Caco-2 (cell line): ENCODE data around the gene CA4. TPM values are rescaled to one million over a fixed set of nuclear protein-coding genes. Genes with fewer than 3 reads are reported as not detected.
"Not testable (repeated sequence)": the region's sequence is repeated elsewhere in the genome, so short reads cannot be mapped to it uniquely, and the experiment has no call there.

ENCODE experiments used
- BruUV-seq: library from RNA; stranded (reverse); fragments of 400-500 nt; replicated peaks from 2 replicates; lab custom pipeline; 2021; lab: Mats Ljungman, UMichigan
- CTCF ChIA-PET: fragments of 300-600 bp; sonication (Branson Sonifier 250); formaldehyde crosslinking; loops from one replicate; lab custom pipeline; 2022; ENCODE audit warnings: antibody characterized with exemption; lab: Charles Lee
- POLR2A ChIA-PET: fragments of 300-600 bp; sonication (Branson Sonifier 250); formaldehyde crosslinking; loops from one replicate; lab custom pipeline; 2022; ENCODE audit warnings: antibody characterized with exemption; lab: Charles Lee
- DNase-seq, 2 experiments: peaks; one replicate each; pipeline versions ENCODE4 v3.0.0 to v3.0.0-alpha.2; 2020 to 2022
- H3K27me3 ChIP-seq: replicated peaks from 2 replicates; pipeline ENCODE4 v1.6.0; 2011; ENCODE audit warnings: low read length; ENCODE audit not compliant: control insufficient read depth, insufficient read depth
- H3K36me3 ChIP-seq: 2 replicates; pipeline ENCODE4 v1.5.1; 2011; ENCODE audit warnings: low read length; ENCODE audit not compliant: control insufficient read depth, insufficient read depth
- H3K4me1 ChIP-seq: fragments of 250-450 bp; sonication (Bioruptor Pico); 2 replicates; pipeline ENCODE4 v1.5.1; 2020; ENCODE audit warnings: mild to moderate bottlenecking
- H3K4me3 ChIP-seq: 2 replicates; pipeline ENCODE4 v1.5.1; 2011; ENCODE audit warnings: low read depth, mild to moderate bottlenecking, control low read depth, low read length
- H3K9me3 ChIP-seq: fragments of 250-450 bp; sonication (Bioruptor Pico); 2 replicates; pipeline ENCODE4 v1.5.1; 2020; ENCODE audit warnings: mild to moderate bottlenecking, moderate library complexity
- H3K27ac Mint-ChIP-seq: one replicate; pipeline ENCODE4 v1.8.0; 2022; ENCODE audit warnings: mixed read lengths; ENCODE audit not compliant: unreplicated experiment
- H3K27me3 Mint-ChIP-seq: one replicate; pipeline ENCODE4 v1.8.0; 2022; ENCODE audit warnings: mixed read lengths; ENCODE audit not compliant: insufficient read depth, unreplicated experiment
- H3K36me3 Mint-ChIP-seq: one replicate; pipeline ENCODE4 v1.8.0; 2022; ENCODE audit warnings: mild to moderate bottlenecking, mixed read lengths; ENCODE audit not compliant: insufficient read depth, unreplicated experiment
- H3K4me1 Mint-ChIP-seq: one replicate; pipeline ENCODE4 v1.8.0; 2022; ENCODE audit warnings: low read depth, mixed read lengths; ENCODE audit not compliant: unreplicated experiment
- H3K4me3 Mint-ChIP-seq: one replicate; pipeline ENCODE4 v1.8.0; 2022; ENCODE audit warnings: mild to moderate bottlenecking, moderate library complexity, mixed read lengths; ENCODE audit not compliant: unreplicated experiment
- H3K9me3 Mint-ChIP-seq: one replicate; pipeline ENCODE4 v1.8.0; 2022; ENCODE audit warnings: mixed read lengths; ENCODE audit not compliant: unreplicated experiment
- intact Hi-C: fragments of 100-400 bp; cut with micrococcal nuclease; formaldehyde crosslinking; loops from one replicate; pipeline ENCODE4 v1.10.0; 2022; ENCODE audit not compliant: unreplicated experiment
- total RNA-seq: library from RNA; stranded (reverse); gene quantifications from 2 replicates; pipeline ENCODE4 v1.2.3, GENCODE V29; 2022
- TF ChIP-seq, protein P1 (sequence below), 2 experiments: fragments of 200-600 bp in 1 of 2; IDR thresholded peaks; 1 replicate in 1 of 2; 2 replicates in 1 of 2; pipeline versions ENCODE4 v1.5.1 to v1.8.0; 2011 to 2022; ENCODE audit warnings: antibody characterized with exemption in 1 of 2, control low read depth in 1 of 2, inconsistent platforms in 1 of 2, low read depth in 1 of 2, low read length in 1 of 2, mild to moderate bottlenecking in 1 of 2, moderate library complexity in 1 of 2; ENCODE audit not compliant: insufficient read depth in 1 of 2, severe bottlenecking in 1 of 2, unreplicated experiment in 1 of 2

The CA4 gene
- total RNA-seq, 1 experiment from 2014 or later: not detected

DNA sequence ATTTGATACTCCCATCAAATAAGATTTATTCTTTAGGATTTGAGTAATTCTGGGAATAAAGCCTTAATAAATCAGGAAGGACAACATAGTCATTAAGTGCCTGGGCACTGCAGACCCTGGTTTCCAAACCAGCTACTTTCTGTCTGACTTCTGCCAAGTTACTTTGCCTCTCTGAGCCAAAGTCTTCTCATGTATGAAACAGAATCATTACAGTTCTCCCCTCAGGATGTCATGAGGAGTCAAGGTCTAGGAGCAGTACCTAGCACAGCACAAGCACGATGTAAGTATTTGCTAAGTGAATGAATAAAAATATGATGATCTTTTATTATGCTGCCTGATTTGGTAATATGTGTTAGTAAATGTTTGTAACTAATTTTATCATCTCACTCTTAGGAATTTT lies 40.6 kb upstream of the CA4 start:
- Histone ChIP-seq H3K4me1 (no peaks in the 10 kb centered on the region), H3K27me3 (no peaks in the 10 kb centered on the region), H3K4me3 (no peak overlapping the region), H3K36me3 (no peaks in the 10 kb centered on the region), H3K9me3 (no peaks in the 10 kb centered on the region)
- Mint-ChIP-seq H3K27me3 (peaks cover 7% of the 10 kb centered on the region), H3K4me3 (no peak overlapping the region), H3K4me1 (no peaks in the 10 kb centered on the region), H3K36me3 (no peaks in the 10 kb centered on the region), H3K9me3 (no peaks in the 10 kb centered on the region), H3K27ac (no peak overlapping the region)
- no peak for DNase-seq
- intact Hi-C loops: no loop called here
- POLR2A ChIA-PET: no interaction called here
- no TSS peak for BruUV-seq
- TF ChIP-seq, protein P1, sequence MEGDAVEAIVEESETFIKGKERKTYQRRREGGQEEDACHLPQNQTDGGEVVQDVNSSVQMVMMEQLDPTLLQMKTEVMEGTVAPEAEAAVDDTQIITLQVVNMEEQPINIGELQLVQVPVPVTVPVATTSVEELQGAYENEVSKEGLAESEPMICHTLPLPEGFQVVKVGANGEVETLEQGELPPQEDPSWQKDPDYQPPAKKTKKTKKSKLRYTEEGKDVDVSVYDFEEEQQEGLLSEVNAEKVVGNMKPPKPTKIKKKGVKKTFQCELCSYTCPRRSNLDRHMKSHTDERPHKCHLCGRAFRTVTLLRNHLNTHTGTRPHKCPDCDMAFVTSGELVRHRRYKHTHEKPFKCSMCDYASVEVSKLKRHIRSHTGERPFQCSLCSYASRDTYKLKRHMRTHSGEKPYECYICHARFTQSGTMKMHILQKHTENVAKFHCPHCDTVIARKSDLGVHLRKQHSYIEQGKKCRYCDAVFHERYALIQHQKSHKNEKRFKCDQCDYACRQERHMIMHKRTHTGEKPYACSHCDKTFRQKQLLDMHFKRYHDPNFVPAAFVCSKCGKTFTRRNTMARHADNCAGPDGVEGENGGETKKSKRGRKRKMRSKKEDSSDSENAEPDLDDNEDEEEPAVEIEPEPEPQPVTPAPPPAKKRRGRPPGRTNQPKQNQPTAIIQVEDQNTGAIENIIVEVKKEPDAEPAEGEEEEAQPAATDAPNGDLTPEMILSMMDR (IDR thresholded peaks at IDR 0.05; ENCODE audit: insufficient read depth in 1 of 2, low read depth in 1 of 2, low read length in 1 of 2, severe bottlenecking in 1 of 2, unreplicated experiment in 1 of 2): no peak
- CTCF ChIA-PET: no interaction called here

DNA sequence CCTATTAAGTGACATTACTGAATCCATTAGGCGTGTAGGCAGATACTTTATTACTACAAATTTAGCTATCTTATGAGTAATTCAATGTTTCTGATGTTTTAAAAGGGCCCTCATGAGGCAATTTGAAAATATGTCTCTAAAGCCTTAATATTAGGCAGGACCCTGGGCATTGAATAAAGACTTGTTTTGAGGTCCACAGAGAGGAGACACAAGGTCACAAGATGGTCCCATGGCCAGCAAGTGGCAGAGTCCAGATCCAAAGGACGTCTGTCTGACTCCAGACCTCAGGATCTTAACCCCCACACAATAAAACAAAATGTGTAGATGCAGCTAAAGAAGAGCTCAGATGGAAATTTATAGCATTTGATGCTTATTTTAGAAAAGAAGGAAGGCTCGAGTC lies 39.2 kb upstream of the CA4 start:
- TF ChIP-seq, protein P1 (IDR thresholded peaks at IDR 0.05; ENCODE audit: insufficient read depth in 1 of 2, low read depth in 1 of 2, low read length in 1 of 2, severe bottlenecking in 1 of 2, unreplicated experiment in 1 of 2): no peak
- Mint-ChIP-seq H3K36me3 (no peaks in the 10 kb centered on the region), H3K27me3 (peaks cover 7% of the 10 kb centered on the region), H3K4me3 (no peak overlapping the region), H3K4me1 (no peaks in the 10 kb centered on the region), H3K9me3 (no peaks in the 10 kb centered on the region), H3K27ac (no peak overlapping the region)
- Histone ChIP-seq H3K4me1 (no peaks in the 10 kb centered on the region), H3K27me3 (no peaks in the 10 kb centered on the region), H3K4me3 (no peak overlapping the region), H3K9me3 (no peaks in the 10 kb centered on the region), H3K36me3 (no peaks in the 10 kb centered on the region)
- no TSS peak for BruUV-seq
- DNase-seq: no peak
- intact Hi-C loops: no loop called here
- POLR2A ChIA-PET: no interaction called here
- CTCF ChIA-PET: no interaction called here

DNA sequence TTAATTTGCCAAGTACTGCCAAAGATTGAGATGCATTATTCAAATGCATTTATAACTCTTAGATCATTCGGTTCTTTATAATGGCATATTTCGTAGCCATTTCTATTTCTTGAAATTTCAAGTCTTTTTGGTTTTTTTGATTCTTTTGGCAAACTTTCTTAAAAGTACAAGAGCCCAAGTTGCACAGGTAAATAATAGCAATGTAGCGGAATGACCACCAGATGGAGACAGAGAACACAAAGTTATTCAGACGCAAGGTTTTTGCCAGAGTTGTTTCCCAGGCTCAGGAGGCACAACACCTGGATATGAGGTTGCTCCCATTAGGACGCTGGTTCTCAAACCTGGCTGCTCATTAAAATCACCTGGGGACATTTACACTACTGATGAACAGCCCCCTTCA lies 38.1 kb upstream of the CA4 start:
- H3K27me3 ChIP-seq, H3K36me3 ChIP-seq, H3K4me3 ChIP-seq, BruUV-seq, H3K4me1 ChIP-seq, H3K27ac Mint-ChIP-seq, H3K9me3 ChIP-seq, H3K27me3 Mint-ChIP-seq, H3K4me3 Mint-ChIP-seq, H3K9me3 Mint-ChIP-seq, intact Hi-C loops, POLR2A ChIA-PET, H3K36me3 Mint-ChIP-seq, CTCF ChIA-PET, DNase-seq, H3K4me1 Mint-ChIP-seq: not testable (repeated sequence)

DNA sequence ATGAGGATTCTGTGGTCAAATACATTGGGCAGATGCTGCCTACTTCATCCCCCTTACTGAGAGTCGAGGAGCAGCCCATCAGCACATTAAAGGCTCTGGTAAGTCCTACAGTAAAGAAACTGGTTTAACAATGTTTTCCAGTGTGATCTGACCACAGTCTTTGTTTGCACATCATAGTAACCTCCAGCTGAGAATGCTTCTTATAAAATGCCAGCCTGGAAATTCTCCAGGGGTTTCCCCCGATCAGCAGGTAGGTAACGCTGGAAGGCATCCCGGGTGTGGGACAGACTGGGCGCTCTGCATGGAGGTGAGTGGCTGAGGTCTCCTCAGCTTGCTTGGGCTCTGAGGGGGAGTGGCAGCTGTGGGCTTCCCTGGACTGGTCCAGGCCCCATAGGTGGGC lies 34.4 kb upstream of the CA4 start:
- H3K36me3 ChIP-seq, H3K9me3 Mint-ChIP-seq, H3K27me3 Mint-ChIP-seq, H3K4me1 ChIP-seq, H3K9me3 ChIP-seq, H3K27me3 ChIP-seq, H3K27ac Mint-ChIP-seq, H3K4me3 Mint-ChIP-seq, H3K4me1 Mint-ChIP-seq, BruUV-seq, H3K36me3 Mint-ChIP-seq, CTCF ChIA-PET, intact Hi-C loops, H3K4me3 ChIP-seq, POLR2A ChIA-PET, DNase-seq: not testable (repeated sequence)

DNA sequence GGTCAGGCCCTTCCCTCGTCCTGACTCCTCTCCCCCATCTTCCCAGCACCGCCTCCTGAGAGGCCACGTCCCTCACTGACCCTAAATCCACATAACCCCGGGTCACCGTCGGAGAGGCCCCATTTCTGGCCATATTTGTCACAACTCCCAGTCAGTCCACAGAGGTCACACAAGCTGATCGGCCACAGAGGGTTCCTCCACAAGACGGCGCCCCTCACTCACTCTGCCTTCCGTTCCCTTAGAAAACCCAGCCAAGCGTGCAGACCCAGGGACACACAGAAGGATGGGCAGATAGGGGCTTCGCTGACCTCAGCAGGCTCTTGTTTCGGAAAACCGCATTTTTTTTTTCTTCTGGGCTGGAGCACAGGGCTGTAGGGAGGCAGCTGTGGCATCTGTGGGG lies 33.6 kb upstream of the CA4 start:
- H3K27ac Mint-ChIP-seq, H3K36me3 Mint-ChIP-seq, H3K36me3 ChIP-seq, H3K4me1 Mint-ChIP-seq, H3K4me3 Mint-ChIP-seq, CTCF ChIA-PET, H3K4me3 ChIP-seq, H3K27me3 Mint-ChIP-seq, DNase-seq, POLR2A ChIA-PET, intact Hi-C loops, H3K4me1 ChIP-seq, BruUV-seq, H3K27me3 ChIP-seq, H3K9me3 ChIP-seq, H3K9me3 Mint-ChIP-seq: not testable (repeated sequence)

DNA sequence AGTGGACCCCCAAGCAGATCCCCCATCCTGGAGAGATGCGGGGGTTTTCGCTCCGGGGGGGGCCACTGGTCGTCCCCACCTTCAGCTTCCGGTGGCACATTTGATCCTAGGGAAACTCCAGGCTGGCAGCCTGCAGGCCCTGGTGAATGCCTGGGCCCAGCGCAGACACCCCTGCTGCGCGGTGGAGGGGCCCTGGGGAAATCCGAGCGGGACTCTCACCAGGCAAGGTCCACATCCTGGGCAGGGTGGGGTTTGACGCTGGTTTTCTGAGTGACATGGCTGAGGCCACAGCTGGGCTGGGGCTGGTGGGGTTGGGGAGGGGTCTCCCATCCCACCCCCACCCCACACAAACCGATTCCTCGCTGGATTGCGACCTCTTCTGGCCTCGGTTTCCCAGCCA lies 30.6 kb upstream of the CA4 start:
- POLR2A ChIA-PET, CTCF ChIA-PET, H3K9me3 ChIP-seq, H3K27me3 Mint-ChIP-seq, H3K4me1 ChIP-seq, H3K4me1 Mint-ChIP-seq, BruUV-seq, H3K4me3 ChIP-seq, H3K36me3 Mint-ChIP-seq, H3K36me3 ChIP-seq, intact Hi-C loops, H3K27me3 ChIP-seq, DNase-seq, H3K27ac Mint-ChIP-seq, H3K9me3 Mint-ChIP-seq, H3K4me3 Mint-ChIP-seq: not testable (repeated sequence)
